Measurements from ENCODE around the gene MTFR1L.

DNA sequence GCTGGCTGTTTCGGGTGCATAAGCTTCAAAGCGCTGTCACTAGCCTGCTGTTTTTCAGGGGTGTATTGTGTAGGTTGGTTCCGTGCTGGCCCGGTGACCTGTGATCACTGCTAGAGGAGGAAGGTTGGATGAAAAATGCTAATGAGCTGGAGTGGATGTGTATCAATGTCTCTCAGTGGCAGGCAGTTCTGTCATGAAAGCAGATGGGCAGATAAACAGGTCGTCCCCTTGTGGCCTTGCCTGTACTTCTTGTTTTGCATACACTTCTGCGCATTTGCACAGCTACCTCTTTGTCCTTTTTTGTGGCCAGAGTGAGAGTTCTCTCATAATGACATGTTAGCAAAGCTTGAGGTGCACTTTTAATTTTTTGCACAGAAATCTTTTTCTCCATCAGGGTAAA lies 16.8 kb upstream of the MTFR1L start:
- TF ChIP-seq, protein P1, sequence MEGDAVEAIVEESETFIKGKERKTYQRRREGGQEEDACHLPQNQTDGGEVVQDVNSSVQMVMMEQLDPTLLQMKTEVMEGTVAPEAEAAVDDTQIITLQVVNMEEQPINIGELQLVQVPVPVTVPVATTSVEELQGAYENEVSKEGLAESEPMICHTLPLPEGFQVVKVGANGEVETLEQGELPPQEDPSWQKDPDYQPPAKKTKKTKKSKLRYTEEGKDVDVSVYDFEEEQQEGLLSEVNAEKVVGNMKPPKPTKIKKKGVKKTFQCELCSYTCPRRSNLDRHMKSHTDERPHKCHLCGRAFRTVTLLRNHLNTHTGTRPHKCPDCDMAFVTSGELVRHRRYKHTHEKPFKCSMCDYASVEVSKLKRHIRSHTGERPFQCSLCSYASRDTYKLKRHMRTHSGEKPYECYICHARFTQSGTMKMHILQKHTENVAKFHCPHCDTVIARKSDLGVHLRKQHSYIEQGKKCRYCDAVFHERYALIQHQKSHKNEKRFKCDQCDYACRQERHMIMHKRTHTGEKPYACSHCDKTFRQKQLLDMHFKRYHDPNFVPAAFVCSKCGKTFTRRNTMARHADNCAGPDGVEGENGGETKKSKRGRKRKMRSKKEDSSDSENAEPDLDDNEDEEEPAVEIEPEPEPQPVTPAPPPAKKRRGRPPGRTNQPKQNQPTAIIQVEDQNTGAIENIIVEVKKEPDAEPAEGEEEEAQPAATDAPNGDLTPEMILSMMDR (IDR thresholded peaks at IDR 0.05), result no peak
- TF ChIP-seq, protein P2, sequence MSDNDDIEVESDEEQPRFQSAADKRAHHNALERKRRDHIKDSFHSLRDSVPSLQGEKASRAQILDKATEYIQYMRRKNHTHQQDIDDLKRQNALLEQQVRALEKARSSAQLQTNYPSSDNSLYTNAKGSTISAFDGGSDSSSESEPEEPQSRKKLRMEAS (IDR thresholded peaks at IDR 0.05; ENCODE audit: low read depth), result no peak
- TF ChIP-seq EZH2phosphoT487 (IDR thresholded peaks at IDR 0.05; ENCODE audit: borderline replicate concordance, low read depth), result no peak
- TF ChIP-seq TAF1 (IDR thresholded peaks at IDR 0.05; ENCODE audit: borderline replicate concordance, low read depth, low read length), result no peak
- no peak for TF ChIP-seq JUND (IDR thresholded peaks at IDR 0.05)
- no peak for TF ChIP-seq TEAD4 (IDR thresholded peaks at IDR 0.05; ENCODE audit: borderline replicate concordance, insufficient read depth)
- TF ChIP-seq, protein P3, sequence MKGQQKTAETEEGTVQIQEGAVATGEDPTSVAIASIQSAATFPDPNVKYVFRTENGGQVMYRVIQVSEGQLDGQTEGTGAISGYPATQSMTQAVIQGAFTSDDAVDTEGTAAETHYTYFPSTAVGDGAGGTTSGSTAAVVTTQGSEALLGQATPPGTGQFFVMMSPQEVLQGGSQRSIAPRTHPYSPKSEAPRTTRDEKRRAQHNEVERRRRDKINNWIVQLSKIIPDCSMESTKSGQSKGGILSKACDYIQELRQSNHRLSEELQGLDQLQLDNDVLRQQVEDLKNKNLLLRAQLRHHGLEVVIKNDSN (IDR thresholded peaks at IDR 0.05; ENCODE audit: borderline replicate concordance, low read depth), result no peak
- no peak for TF ChIP-seq POLR2AphosphoS5 (IDR thresholded peaks at IDR 0.05; ENCODE audit: low read depth, low read length)
- TF ChIP-seq SMC3 (IDR thresholded peaks at IDR 0.05; ENCODE audit: low read depth, low read length), result no peak
- no peak for TF ChIP-seq RXRA (IDR thresholded peaks at IDR 0.05; ENCODE audit: borderline replicate concordance, low read depth)
- peak; percentile 58 for TF ChIP-seq GATA2 (CRISPR knock-in tag; IDR thresholded peaks at IDR 0.05)
